ENCODE measurements around the gene RNASE12.
A peak's percentile ranks its signal among the peaks of the same experiment; 100 is the strongest.

RNASE12 gene

GRCh38 chr14:20606190-20606901 is 15.2 kb upstream of the RNASE12 start:
- H3K4me1 ChIP-seq (ENCODE audit: insufficient read depth, poor library complexity, severe bottlenecking), result no peaks in the 10 kb centered on the region
- H3K36me3 ChIP-seq (ENCODE audit: low read depth), result no peaks in the 10 kb centered on the region
- H3K9me3 ChIP-seq (ENCODE audit: severe bottlenecking), result no peaks in the 10 kb centered on the region
- H3K27ac ChIP-seq (ENCODE audit: poor library complexity, severe bottlenecking), result no peak overlapping the region
- no peak for DNase-seq (ENCODE audit: low spot score)
- no peaks in the 10 kb centered on the region for H3K27me3 ChIP-seq (ENCODE audit: insufficient read depth, poor library complexity, severe bottlenecking)
- H3K4me3 ChIP-seq (ENCODE audit: severe bottlenecking), result no peak overlapping the region
- TF ChIP-seq CTCF (IDR thresholded peaks at IDR 0.05; ENCODE audit: poor library complexity, severe bottlenecking), result peak; percentile 73
- peak; percentile 22; the same call in 1 of the 3 replicates for ATAC-seq (ENCODE audit: low read depth)

GRCh38 chr14:20603813-20604690 is 12.9 kb upstream of the RNASE12 start:
- Histone ChIP-seq H3K4me1 (ENCODE audit: insufficient read depth, poor library complexity, severe bottlenecking) (no peaks in the 10 kb centered on the region), H3K4me3 (ENCODE audit: severe bottlenecking) (no peak overlapping the region), H3K36me3 (ENCODE audit: low read depth) (no peaks in the 10 kb centered on the region), H3K27me3 (ENCODE audit: insufficient read depth, poor library complexity, severe bottlenecking) (no peaks in the 10 kb centered on the region), H3K27ac (ENCODE audit: poor library complexity, severe bottlenecking) (no peak overlapping the region), H3K9me3 (ENCODE audit: severe bottlenecking) (no peaks in the 10 kb centered on the region)
- DNase-seq (ENCODE audit: low spot score), result no peak
- no peak for TF ChIP-seq CTCF (IDR thresholded peaks at IDR 0.05; ENCODE audit: poor library complexity, severe bottlenecking)
- ATAC-seq (ENCODE audit: low read depth), result no peak

GRCh38 chr14:20602583-20602982 is 11.4 kb upstream of the RNASE12 start:
- DNase-seq (ENCODE audit: low spot score), result no peak
- Histone ChIP-seq H3K4me3 (ENCODE audit: severe bottlenecking) (no peak overlapping the region), H3K27ac (ENCODE audit: poor library complexity, severe bottlenecking) (no peak overlapping the region), H3K36me3 (ENCODE audit: low read depth) (no peaks in the 10 kb centered on the region), H3K9me3 (ENCODE audit: severe bottlenecking) (no peaks in the 10 kb centered on the region), H3K4me1 (ENCODE audit: insufficient read depth, poor library complexity, severe bottlenecking) (no peaks in the 10 kb centered on the region), H3K27me3 (ENCODE audit: insufficient read depth, poor library complexity, severe bottlenecking) (no peaks in the 10 kb centered on the region)
- ATAC-seq (ENCODE audit: low read depth), result no peak
- TF ChIP-seq CTCF (IDR thresholded peaks at IDR 0.05; ENCODE audit: poor library complexity, severe bottlenecking), result no peak

GRCh38 chr14:20601522-20601921 is 10.3 kb upstream of the RNASE12 start:
- TF ChIP-seq CTCF (IDR thresholded peaks at IDR 0.05; ENCODE audit: poor library complexity, severe bottlenecking), result no peak
- H3K9me3 ChIP-seq (ENCODE audit: severe bottlenecking), result no peaks in the 10 kb centered on the region
- H3K4me1 ChIP-seq (ENCODE audit: insufficient read depth, poor library complexity, severe bottlenecking), result no peaks in the 10 kb centered on the region
- DNase-seq (ENCODE audit: low spot score) (no peak), ATAC-seq (ENCODE audit: low read depth) (no peak)
- H3K4me3 ChIP-seq (ENCODE audit: severe bottlenecking), result no peak overlapping the region
- no peaks in the 10 kb centered on the region for H3K36me3 ChIP-seq (ENCODE audit: low read depth)
- no peaks in the 10 kb centered on the region for H3K27me3 ChIP-seq (ENCODE audit: insufficient read depth, poor library complexity, severe bottlenecking)
- H3K27ac ChIP-seq (ENCODE audit: poor library complexity, severe bottlenecking), result no peak overlapping the region
